GM21576 (cell line): ENCODE measurements around the gene PRSS33.

Experiments used
- ATAC-seq: cut with Tn5 transposase; IDR thresholded peaks from one replicate; pipeline ENCODE4 v1.9.1; 2021; ENCODE audit warnings: mild to moderate bottlenecking, moderate library complexity; ENCODE audit not compliant: unreplicated experiment

PRSS33 gene, protein sequence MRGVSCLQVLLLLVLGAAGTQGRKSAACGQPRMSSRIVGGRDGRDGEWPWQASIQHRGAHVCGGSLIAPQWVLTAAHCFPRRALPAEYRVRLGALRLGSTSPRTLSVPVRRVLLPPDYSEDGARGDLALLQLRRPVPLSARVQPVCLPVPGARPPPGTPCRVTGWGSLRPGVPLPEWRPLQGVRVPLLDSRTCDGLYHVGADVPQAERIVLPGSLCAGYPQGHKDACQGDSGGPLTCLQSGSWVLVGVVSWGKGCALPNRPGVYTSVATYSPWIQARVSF

GRCh38 chr16:2787406-2787805, at the start of gene PRSS33:
Gene PRSS33 (minus strand): TSS chr16:2787560. CDS start chr16:2786547, 1,013 bp downstream.
- no peak for ATAC-seq

DNA sequence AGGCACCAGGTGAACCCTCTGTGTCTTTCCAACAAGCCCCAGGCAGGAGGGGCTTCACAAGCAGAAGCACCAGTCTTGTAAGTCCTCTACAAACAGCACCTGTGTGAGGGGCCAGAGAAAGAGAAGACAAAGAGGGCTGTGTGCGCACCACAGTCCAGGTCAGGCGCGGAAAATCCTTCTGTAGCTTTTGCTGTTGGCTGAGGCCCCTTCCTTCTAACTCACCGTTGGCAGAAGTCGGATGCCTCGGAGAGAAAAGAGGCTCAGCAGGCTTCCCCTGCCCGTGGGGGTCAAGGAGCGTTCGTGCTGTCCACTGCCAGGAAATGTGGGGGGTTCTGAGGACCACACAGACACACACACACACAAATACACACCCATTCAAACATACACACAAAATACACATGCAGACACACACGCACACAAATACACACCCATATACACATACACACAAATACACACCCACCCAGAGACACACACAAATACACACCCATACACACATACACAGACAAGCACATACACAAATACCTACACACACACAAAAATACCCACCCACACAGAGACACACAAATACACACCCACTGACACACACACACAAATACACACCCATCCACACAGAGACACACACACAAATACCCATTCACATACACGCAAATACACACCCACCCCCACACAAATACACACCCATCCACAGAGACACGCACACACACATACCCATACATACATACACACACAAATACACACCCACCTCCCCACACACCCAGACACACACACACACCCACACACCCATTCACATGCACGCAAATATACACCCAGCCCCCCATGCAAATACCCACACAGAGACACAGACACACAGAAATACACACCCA, 49.5 kb upstream of the PRSS33 start:
- no peak for ATAC-seq

- no peak for ATAC-seq
Observed at GRCh38 chr16:2835638-2836493, 48.5 kb upstream of the PRSS33 start.

DNA sequence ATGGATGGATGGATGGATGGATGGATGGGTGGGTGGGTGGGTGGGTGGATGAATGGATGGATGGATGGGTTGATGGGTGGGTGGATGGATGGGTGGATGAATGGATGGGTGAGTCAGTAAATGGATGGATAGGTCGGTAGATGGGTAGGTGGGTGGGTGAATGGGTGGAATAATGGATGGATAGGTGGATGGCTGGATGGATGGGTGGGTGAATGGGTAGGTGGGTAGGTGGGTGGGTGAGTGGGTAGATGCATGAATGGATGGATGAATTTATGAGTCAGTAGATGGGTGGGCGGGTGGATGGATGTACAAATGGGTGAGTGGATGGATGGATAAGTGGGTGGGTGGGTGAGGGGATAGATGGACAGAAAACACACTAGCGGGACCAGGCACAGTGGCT, 47.6 kb upstream of the PRSS33 start:
- ATAC-seq, result no peak

DNA sequence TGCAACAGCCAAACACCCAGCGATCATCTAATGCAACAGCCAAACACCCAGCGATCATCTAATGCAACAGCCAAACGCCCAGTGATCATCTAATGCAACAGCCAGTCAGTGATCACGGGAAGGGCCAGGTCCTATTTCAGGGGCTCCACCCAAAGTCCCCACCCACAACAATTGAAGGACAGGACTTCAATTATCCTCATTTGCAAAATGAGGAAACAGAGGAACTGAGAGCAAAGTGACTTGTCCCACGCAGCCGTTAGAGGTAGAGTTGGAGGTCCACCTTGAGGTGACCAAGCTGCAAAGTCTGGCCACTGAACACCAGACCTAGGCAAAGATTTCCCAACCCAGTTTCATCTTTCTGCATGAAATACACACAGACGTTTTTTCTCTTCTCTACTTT, 46.4 kb upstream of the PRSS33 start:
- no peak for ATAC-seq

GRCh38 chr16:2831203-2831602, 43.8 kb upstream of the PRSS33 start:
- no peak for ATAC-seq

- no peak for ATAC-seq
Observed at GRCh38 chr16:2830355-2830695, 43.0 kb upstream of the PRSS33 start.

DNA sequence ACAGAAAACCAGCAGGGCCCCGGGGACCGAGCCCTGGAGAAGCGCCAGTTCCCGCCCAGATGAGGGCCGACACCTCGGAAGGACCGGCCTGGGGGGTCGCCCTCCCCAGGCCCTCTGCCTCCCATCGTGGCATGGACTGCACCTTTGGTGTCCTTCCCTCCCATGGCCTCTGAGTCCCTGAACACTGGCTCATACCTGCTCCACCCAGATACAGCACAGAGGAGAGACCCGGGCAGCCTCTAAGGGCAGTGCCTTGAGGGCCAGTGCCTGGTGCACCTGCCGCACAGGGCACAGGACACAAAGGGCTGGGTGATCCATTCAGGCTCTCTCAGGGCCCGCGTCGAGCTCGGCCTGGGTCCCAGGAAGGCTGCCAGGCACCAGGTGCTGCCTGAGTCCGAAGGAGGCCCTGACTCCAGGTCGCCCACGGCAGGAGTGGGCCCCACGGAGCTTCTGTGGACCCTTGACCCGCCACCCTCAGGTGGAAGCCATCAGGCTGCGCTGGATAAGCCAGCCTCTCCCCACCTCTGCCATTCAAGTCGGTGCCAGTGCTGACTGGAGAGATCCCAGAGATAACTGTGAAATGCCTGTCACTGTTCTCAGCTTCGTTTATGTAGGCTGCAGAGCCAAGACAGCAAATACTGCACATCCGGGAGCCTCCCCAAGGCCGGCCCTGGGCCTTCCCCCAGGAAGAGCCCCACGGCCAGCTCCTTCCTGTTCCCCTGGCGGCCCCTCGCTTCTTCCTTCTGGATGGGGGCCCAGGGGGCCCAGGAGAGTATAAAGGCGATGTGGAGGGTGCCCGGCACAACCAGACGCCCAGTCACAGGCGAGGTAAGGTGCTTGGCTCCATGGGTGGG, 42.4 kb upstream of the PRSS33 start, which contains the start of gene ZG16B:
Gene ZG16B, plus strand, starts transcription at position 803 of the 854 bp plus-strand sequence. CDS start 139 bp downstream, outside the sequence.
- ATAC-seq, result no peak

DNA sequence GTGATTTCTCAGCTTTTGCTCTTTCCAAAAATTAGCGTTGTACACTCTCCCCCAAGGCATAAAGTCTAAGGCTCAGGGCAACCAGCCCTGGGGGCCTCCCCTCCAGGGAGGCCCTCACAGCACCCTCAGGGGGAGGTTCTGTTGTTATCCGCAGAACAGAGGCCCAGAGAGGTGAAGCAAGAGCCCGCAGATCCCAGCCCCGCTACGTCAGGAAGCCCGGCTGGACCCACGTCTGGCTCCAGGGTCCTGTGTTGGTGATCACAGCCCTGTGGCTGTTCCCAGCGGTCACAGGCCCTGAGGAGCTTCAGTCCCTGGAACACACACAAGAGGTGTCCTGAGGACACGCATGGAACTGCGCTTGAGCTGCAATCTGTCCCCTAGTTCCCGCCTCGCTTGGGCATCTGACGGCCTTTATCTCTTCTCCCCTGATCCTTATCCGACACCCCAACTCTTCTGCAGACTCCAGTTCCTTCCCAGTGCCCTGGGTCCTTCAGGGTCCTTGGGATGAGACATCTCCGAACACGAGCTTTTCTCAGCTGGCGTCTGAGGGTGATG, 41.6 kb upstream of the PRSS33 start:
- no peak for ATAC-seq

DNA sequence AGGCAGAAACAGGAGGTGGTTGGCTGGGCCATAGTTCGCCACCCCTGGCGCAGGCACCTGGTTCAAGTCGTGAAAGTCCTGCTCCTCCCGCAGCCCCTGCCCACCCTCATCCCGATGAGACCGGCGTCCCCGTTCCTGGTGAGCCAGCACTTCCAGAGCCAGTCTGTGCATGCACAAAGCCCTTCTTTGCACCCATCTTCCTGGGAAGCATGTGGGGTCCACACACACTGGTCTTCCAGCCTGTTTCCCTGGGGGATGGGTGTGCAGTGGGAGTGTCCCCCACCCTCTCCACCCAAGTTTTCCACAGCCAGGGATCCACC, 41.1 kb upstream of the PRSS33 start:
- no peak for ATAC-seq

GRCh38 chr16:2827831-2828520, 40.6 kb upstream of the PRSS33 start:
- no peak for ATAC-seq

- ATAC-seq, result no peak
Observed at GRCh38 chr16:2827374-2827791, 40.0 kb upstream of the PRSS33 start.

DNA sequence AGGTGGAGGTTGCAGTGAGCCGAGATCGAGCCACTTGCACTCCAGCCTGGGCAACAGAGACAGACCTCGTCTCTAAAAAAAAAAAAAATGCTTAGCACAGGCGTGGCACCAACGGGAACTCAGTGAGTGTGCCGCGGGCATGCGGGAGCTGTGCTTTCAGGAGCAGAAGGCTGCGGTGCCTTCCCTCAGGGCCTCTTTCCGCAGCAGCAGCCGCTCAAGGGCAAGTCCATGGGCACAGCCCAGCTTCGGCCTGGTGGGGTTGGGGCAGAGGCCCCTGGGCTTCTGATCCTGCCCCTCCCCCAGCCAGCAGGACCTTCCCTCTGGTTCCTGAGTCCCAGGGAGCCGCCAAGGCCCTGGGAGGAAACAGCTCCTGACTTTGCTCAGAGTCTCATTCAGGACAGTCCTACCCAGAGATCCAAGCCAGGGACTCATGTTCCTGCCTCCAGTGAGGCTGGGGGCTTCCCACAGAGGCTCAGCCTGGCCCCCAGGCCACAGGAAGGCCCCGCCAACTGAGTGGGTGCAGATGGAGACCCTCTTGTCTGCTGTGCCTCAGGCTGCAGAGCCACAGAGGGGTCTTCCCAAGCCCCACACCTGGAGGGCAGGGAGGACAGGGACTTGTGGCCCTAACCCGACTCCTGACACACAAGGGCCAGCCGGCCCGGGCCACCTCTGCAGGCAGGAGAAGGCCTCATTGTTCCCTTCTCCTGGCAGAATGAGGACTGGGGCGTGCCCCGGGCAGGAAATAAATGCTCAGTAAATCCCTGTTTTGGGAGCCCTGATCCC, 39.4 kb upstream of the PRSS33 start:
- ATAC-seq, result no peak

DNA sequence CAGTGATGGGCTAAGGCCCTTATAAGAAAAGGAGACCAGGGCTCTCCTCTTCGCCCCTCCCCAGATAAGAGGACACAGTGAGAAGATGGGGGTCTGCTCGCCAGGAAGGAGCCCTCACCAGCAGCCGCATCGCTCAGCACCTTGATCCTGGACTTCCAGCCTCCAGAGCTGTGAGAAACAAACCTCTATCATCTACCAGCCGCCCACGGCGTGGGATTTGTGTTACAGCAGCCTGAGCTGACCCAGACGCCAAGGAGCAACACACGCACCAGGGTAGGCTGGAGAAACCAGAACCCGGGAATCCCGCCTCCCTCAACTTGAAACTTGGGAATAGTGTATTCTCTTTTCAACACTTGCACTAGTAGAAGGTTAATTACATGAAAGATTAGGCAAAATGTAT, 38.5 kb upstream of the PRSS33 start:
- no peak for ATAC-seq

DNA sequence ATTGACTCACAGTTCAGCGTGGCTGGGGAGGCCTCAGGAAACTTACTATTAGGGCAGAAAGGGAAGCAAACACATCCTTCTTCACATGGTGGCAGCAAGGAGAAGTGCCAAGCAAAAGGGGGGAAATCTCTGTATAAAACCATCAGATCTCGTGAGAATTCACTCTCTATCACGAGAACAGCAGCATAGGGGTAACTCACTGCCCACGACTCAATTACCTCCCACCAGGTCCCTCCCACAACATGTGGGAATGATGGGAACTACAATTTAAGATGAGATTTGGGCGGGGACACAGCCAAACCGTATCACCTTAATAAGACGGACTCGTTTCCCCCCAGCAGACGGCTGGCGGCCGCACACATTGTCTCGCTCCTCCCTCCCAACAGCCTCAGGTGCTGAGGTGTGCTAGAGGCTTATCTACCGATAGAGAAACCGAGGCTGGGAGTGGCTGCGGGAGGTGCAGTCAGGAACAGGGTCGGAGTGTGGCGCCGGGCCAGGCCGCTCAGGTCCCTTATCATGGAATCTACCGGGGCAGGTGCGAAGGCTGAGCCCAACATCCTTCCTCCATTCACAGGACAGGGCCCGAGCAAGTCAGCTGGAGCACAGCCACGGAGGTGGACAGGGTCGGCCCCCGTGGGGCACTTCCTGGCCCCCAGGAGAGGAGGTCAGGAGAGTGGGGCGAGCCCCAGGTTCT, 37.8 kb upstream of the PRSS33 start:
- no peak for ATAC-seq

GRCh38 chr16:2824626-2825025, 37.3 kb upstream of the PRSS33 start:
- no peak for ATAC-seq

DNA sequence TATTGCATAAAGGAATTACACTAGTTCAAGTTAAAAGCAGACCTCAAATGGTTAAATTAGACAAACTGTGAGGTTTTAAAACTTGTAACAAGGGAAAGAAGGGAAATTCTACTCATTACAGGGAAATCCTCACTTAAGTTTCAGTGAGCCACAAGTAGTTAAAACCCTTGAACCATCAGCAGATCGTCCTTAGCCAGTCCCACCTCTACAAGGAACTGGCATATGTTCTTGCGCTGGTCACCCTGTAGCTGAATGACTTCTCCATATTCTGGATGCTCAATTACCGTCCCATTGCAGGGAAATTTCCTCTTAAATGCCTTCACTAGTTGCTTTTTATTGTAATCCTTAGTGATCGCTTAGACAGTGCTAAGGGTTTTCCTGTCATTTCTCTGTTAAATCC, 35.1 kb upstream of the PRSS33 start:
- no peak for ATAC-seq

DNA sequence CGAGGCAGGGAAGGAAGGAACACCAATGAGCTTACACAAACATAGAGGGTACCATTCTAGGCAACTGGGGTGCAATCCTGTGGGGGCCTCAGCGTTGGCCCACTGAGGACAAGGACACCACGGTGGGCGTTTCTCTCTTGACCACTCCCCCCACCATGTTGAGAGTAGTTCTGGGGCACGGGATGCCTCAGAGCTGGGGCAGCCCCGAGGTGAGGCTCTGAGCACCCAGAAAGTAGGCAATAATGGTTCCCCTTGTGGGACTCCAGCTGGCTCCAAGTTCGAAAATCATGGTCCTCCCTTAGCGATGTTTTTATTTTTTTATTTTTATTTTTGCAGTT, 34.8 kb upstream of the PRSS33 start:
- ATAC-seq, result no peak
